GM19467 (cell line): ENCODE measurements around the gene MIA.
"Not testable (repeated sequence)": the region's sequence is repeated elsewhere in the genome, so short reads cannot be mapped to it uniquely, and the experiment has no call there.

Experiments used
- ATAC-seq: cut with Tn5 transposase; IDR thresholded peaks from one replicate; pipeline ENCODE4 v1.9.1; 2021; ENCODE audit warnings: mild to moderate bottlenecking, moderate library complexity; ENCODE audit not compliant: unreplicated experiment

The MIA gene

GRCh38 chr19:40777937-40778705, 2.8 kb downstream of the MIA start, which contains the start of gene RAB4B:
RAB4B (plus strand) TSS chr19:40778247; CDS start chr19:40778376, 129 bp downstream.
- ATAC-seq: peak; percentile 54

- no peak for ATAC-seq
These were observed 3.5 kb downstream of the MIA start for GRCh38 chr19:40778706-40779284.

- ATAC-seq: no peak
These were observed 5.3 kb downstream of the MIA start for GRCh38 chr19:40780582-40780981.

- ATAC-seq: no peak
These were observed 5.8 kb downstream of the MIA start for GRCh38 chr19:40781140-40781539.

GRCh38 chr19:40783711-40784110, 8.4 kb downstream of the MIA start:
- ATAC-seq: no peak

- ATAC-seq: not testable (repeated sequence)
These were observed 8.8 kb downstream of the MIA start for GRCh38 chr19:40784146-40784545.

- ATAC-seq: no peak
These were observed 10.2 kb downstream of the MIA start for GRCh38 chr19:40785526-40785925.

- no peak for ATAC-seq
These were observed 11.0 kb downstream of the MIA start for GRCh38 chr19:40786060-40787037.

GRCh38 chr19:40791349-40791748, 16.0 kb downstream of the MIA start:
- no peak for ATAC-seq

- ATAC-seq: no peak
These were observed 16.7 kb downstream of the MIA start for GRCh38 chr19:40791996-40792395.

- no peak for ATAC-seq
These were observed 22.0 kb downstream of the MIA start for GRCh38 chr19:40797166-40797962.

- peak; percentile 32 for ATAC-seq
These were observed 22.8 kb downstream of the MIA start for GRCh38 chr19:40797963-40798682.

GRCh38 chr19:40798683-40799557, 23.6 kb downstream of the MIA start, which contains the start of gene EGLN2:
EGLN2 (plus strand) TSS chr19:40799191; CDS start chr19:40800573, 1,382 bp downstream.
- ATAC-seq: peak; percentile 64

- peak; percentile 5 for ATAC-seq
These were observed 24.4 kb downstream of the MIA start for GRCh38 chr19:40799558-40800338.

GRCh38 chr19:40800339-40800996, 25.1 kb downstream of the MIA start:
- no peak for ATAC-seq

- ATAC-seq: no peak
These were observed 25.7 kb downstream of the MIA start for GRCh38 chr19:40800997-40801377.
